Esophagus squamous epithelium (tissue), 4 donors: ENCODE measurements around the gene ZNF747.

ENCODE experiments used
- CTCF ChIP-seq, 6 experiments: fragments of 450-650 bp in 4 of 6; fragments of 200-600 bp in 2 of 6; sonication (generic) in 2 of 6; IDR thresholded peaks; one replicate each; pipeline ENCODE4 v1.5.1; 2016 to 2019; ENCODE audit warnings: antibody characterized with exemption in 6 of 6, mild to moderate bottlenecking in 4 of 6, moderate library complexity in 4 of 6
- POLR2A ChIP-seq, 4 donors: fragments of 450-650 bp; IDR thresholded peaks; one replicate each; pipeline ENCODE4 v1.6.1; 2017; ENCODE audit warnings: antibody characterized with exemption in 4 of 4, mild to moderate bottlenecking in 4 of 4, moderate library complexity in 3 of 4

GRCh38 chr16:30557957-30558788 is 23.5 kb upstream of the ZNF747 start, which contains the start of gene ZNF764:
- TF ChIP-seq CTCF (IDR thresholded peaks at IDR 0.05) (peak in 2 of 6 experiments; percentile 12 to 39), POLR2A (IDR thresholded peaks at IDR 0.05) (peak in 1 of 4 donors; percentile 62)
